Uterus (tissue), 2 donors: ENCODE results near the gene JAML.

Experiments used
- POLR2A ChIP-seq, 2 donors: fragments of 450-650 bp; IDR thresholded peaks; one replicate each; pipeline ENCODE4 v1.6.1; 2016; ENCODE audit warnings: antibody characterized with exemption in 2 of 2, mild to moderate bottlenecking in 1 of 2, moderate library complexity in 1 of 2
- TF ChIP-seq, protein P1 (sequence below), 4 experiments: fragments of 200-600 bp in 2 of 4; fragments of 450-650 bp in 2 of 4; sonication (generic) in 2 of 4; IDR thresholded peaks; one replicate each; pipeline ENCODE4 v1.5.1; 2016 to 2019; ENCODE audit warnings: antibody characterized with exemption in 4 of 4, mild to moderate bottlenecking in 2 of 4, moderate library complexity in 1 of 4

DNA sequence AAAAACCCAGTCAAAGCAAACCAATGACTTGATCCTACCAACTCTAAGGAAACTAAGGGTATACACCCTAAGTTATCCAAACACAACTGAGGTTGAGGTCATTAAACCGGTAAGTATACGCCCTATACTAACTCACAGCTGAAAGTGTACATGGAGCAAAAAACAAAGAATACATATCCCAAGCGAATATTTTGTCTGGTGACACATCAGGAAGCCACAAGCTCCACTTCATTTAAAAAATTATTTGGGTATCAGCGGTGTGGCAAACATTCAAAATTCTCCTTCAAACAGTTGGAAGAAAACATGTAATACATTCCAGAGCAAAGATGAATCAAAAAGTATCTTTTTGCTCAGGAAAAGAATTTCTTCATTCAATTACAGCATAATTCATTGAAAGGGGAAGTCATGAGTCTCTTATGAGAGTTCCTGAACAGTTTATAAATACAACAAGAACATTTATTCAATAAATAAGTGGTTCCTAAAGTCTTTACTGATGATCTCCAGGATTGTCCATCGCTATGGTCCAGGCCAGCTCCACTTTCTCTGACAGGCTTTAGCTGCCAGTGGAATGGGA lies 4.5 kb upstream of the JAML start:
- TF ChIP-seq, protein P1, sequence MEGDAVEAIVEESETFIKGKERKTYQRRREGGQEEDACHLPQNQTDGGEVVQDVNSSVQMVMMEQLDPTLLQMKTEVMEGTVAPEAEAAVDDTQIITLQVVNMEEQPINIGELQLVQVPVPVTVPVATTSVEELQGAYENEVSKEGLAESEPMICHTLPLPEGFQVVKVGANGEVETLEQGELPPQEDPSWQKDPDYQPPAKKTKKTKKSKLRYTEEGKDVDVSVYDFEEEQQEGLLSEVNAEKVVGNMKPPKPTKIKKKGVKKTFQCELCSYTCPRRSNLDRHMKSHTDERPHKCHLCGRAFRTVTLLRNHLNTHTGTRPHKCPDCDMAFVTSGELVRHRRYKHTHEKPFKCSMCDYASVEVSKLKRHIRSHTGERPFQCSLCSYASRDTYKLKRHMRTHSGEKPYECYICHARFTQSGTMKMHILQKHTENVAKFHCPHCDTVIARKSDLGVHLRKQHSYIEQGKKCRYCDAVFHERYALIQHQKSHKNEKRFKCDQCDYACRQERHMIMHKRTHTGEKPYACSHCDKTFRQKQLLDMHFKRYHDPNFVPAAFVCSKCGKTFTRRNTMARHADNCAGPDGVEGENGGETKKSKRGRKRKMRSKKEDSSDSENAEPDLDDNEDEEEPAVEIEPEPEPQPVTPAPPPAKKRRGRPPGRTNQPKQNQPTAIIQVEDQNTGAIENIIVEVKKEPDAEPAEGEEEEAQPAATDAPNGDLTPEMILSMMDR (IDR thresholded peaks at IDR 0.05) = no peak
- TF ChIP-seq POLR2A (IDR thresholded peaks at IDR 0.05) = no peak
